Medulla oblongata (tissue), 1 donor: ENCODE measurements around the gene FBXO48.

ENCODE experiments used
- DNase-seq: peaks from one replicate; pipeline ENCODE4 v3.0.0-alpha.2; 2015; ENCODE audit errors: extremely low spot score

Gene FBXO48

GRCh38 chr2:68414452-68414851, 52.6 kb downstream of the FBXO48 start:
- no peak for DNase-seq

GRCh38 chr2:68413466-68413865, 53.6 kb downstream of the FBXO48 start:
- DNase-seq, result no peak

- no peak for DNase-seq
These were observed 54.8 kb downstream of the FBXO48 start for GRCh38 chr2:68412127-68412819.

- no peak for DNase-seq
These were observed 55.5 kb downstream of the FBXO48 start for GRCh38 chr2:68411397-68412126.
